Measurements from ENCODE around the gene IVNS1ABP. TPM values are rescaled to one million over a fixed set of nuclear protein-coding genes. Genes with fewer than 3 reads are reported as not detected.

IVNS1ABP gene
- total and polyA plus RNA-seq, 9 of the 15 experiments (the other 6 are each of a cell fraction or from before 2014, with no cell fraction given) = 30.6 to 126 (median 77.7) TPM

- TF ChIP-seq MBD1 (CRISPR knock-in tag; IDR thresholded peaks at IDR 0.05) (no peak), DMBX1 (CRISPR knock-in tag; IDR thresholded peaks at IDR 0.05; ENCODE audit: borderline replicate concordance) (no peak), ZNF23 (CRISPR knock-in tag; IDR thresholded peaks at IDR 0.05) (no peak), STAT6 (CRISPR knock-in tag; IDR thresholded peaks at IDR 0.05) (no peak), NFRKB (IDR thresholded peaks at IDR 0.05; ENCODE audit: low read depth) (no peak), FOXO4 (CRISPR knock-in tag; IDR thresholded peaks at IDR 0.05) (no peak), KDM1A (IDR thresholded peaks at IDR 0.05) (peak; percentile 13 to 40; a peak in 1 of 4 replicates), PURB (CRISPR knock-in tag; IDR thresholded peaks at IDR 0.05; ENCODE audit: low read depth) (no peak), GTF2E2 (tag; IDR thresholded peaks at IDR 0.05) (no peak), SMARCA4 (IDR thresholded peaks at IDR 0.05) (peak; percentile 40; the same call in 1 of the 2 replicates), ZNF263 (CRISPR knock-in tag; IDR thresholded peaks at IDR 0.05; ENCODE audit: borderline replicate concordance) (no peak), CREBBP (IDR thresholded peaks at IDR 0.05; ENCODE audit: low read depth, low read length) (no peak), FOXA1 (IDR thresholded peaks at IDR 0.05; ENCODE audit: borderline replicate concordance) (no peak), ZNF354B (CRISPR knock-in tag; IDR thresholded peaks at IDR 0.05) (no peak), HDAC2 (IDR thresholded peaks at IDR 0.05) (no peak), CHD1 (IDR thresholded peaks at IDR 0.05; ENCODE audit: low read length) (no peak), PATZ1 (CRISPR knock-in tag; IDR thresholded peaks at IDR 0.05; ENCODE audit: borderline replicate concordance) (no peak), ZNF830 (CRISPR knock-in tag; IDR thresholded peaks at IDR 0.05) (no peak), NFXL1 (CRISPR knock-in tag; IDR thresholded peaks at IDR 0.05) (no peak)
Observed at GRCh38 chr1:185249563-185249962, 67.5 kb downstream of the IVNS1ABP start (continued).
